Brain microvascular endothelial cell (primary cell): Measurements from ENCODE around the gene CLASRP.

Experiments
- DNase-seq: peaks from one replicate; pipeline ENCODE4 v3.0.0-alpha.2; 2020
- H3K27ac ChIP-seq: fragments of 250-450 bp; sonication (Bioruptor Pico); 2 replicates; pipeline ENCODE4 v1.5.1; 2020; ENCODE audit warnings: mild to moderate bottlenecking, moderate library complexity
- H3K27me3 ChIP-seq: fragments of 250-450 bp; sonication (Bioruptor Pico); replicated peaks from 2 replicates; pipeline ENCODE4 v1.5.1; 2020; ENCODE audit warnings: mild to moderate bottlenecking
- H3K36me3 ChIP-seq: fragments of 250-450 bp; sonication (Bioruptor Pico); replicated peaks from 2 replicates; pipeline ENCODE4 v1.5.1; 2020; ENCODE audit warnings: mild to moderate bottlenecking
- H3K4me3 ChIP-seq: 2 replicates; pipeline ENCODE4 v1.5.1; 2011; ENCODE audit warnings: low read depth, mild to moderate bottlenecking, control low read depth, low read length, moderate library complexity
- in situ Hi-C: cut with HindIII; loops from 2 replicates; pipeline ENCODE4 v1.10.0; 2017; ENCODE audit warnings: low sequenced_read_pairs, low pct_ligation_motif_present
- TF ChIP-seq, protein P1 (sequence below): IDR thresholded peaks from 2 replicates; pipeline ENCODE4 v1.5.1; 2011; ENCODE audit warnings: low read depth, mild to moderate bottlenecking, moderate library complexity, low read length, control low read depth, inconsistent platforms; ENCODE audit errors: missing control alignments

The CLASRP gene

GRCh38 chr19:45090034-45090433 lies 51.2 kb downstream of the CLASRP start:
- peaks cover 11% of the 10 kb centered on the region for H3K36me3 ChIP-seq
- in situ Hi-C loops: no loop called here
- no peaks in the 10 kb centered on the region for H3K27me3 ChIP-seq
- TF ChIP-seq, protein P1, sequence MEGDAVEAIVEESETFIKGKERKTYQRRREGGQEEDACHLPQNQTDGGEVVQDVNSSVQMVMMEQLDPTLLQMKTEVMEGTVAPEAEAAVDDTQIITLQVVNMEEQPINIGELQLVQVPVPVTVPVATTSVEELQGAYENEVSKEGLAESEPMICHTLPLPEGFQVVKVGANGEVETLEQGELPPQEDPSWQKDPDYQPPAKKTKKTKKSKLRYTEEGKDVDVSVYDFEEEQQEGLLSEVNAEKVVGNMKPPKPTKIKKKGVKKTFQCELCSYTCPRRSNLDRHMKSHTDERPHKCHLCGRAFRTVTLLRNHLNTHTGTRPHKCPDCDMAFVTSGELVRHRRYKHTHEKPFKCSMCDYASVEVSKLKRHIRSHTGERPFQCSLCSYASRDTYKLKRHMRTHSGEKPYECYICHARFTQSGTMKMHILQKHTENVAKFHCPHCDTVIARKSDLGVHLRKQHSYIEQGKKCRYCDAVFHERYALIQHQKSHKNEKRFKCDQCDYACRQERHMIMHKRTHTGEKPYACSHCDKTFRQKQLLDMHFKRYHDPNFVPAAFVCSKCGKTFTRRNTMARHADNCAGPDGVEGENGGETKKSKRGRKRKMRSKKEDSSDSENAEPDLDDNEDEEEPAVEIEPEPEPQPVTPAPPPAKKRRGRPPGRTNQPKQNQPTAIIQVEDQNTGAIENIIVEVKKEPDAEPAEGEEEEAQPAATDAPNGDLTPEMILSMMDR: no peak
- H3K27ac ChIP-seq: no peak overlapping the region
- DNase-seq: no peak
- no peak overlapping the region for H3K4me3 ChIP-seq

DNA sequence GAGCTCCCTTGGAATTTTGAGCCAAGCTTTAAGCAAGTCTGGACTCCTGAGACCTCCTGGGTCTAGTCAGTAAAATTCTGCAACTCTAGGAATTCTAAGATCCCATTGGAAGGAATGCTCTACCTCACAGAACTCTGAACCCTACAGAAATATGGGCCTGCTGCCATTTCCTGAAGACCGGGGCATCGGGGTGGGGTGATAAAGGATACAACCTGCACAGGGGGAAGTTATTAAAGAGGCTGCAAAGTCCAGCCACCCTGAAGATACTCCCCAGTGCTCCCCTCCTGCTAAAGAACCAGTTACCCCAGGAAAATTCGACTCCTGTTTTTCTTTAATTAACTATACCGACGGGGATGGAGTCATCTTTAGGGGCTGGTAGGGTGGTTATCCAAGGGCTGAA lies 51.8 kb downstream of the CLASRP start:
- in situ Hi-C loops: no loop called here
- Histone ChIP-seq H3K27ac (no peak overlapping the region), H3K4me3 (peak overlapping the region; percentile 53), H3K27me3 (no peaks in the 10 kb centered on the region), H3K36me3 (peaks cover 11% of the 10 kb centered on the region)
- TF ChIP-seq, protein P1: no peak
- no peak for DNase-seq

GRCh38 chr19:45091031-45091923 lies 52.4 kb downstream of the CLASRP start:
- TF ChIP-seq, protein P1: no peak
- Histone ChIP-seq H3K36me3 (peaks cover 11% of the 10 kb centered on the region), H3K4me3 (peak overlapping the region; percentile 93)

DNA sequence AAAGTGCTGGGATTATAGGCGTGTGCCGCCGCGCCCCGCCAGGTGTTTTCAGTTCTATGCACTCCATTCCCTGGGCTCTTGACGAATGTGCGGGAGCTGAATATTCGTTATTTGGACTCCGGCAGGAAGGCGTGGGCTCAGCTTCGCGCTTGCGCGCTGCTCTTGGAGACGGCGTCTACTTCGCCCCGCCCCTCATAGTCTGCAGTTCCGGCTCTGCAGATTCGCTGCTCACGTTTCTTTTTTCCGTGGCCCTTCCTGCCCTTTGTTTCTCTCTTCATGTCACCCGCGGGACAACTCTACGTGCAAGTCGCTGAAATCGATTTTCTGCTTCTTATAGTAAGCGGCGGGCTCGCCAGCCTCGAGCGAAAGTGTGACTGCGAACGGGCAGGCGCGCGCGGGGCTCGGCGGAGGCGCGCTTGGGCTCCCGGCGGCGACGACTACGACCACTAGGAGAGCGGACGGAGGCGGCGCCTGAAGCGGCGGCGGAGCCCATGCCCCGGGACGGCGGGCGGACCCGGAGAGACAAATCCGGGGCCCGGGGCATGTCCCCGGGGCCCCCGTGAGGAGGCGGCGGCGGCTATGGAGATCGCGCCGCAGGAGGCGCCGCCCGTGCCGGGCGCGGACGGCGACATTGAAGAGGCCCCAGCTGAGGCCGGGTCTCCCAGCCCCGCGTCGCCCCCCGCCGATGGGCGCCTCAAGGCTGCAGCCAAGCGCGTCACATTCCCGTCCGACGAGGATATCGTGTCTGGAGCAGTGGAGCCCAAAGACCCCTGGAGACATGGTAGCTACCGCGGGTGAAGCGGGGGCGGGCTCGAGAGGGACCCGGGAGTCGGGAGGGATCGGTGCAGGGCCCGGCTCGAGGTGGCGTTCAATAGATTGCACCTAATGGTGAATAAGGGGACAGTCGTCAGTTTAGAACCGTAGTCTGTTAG lies 54.2 kb downstream of the CLASRP start, which contains the start of gene PPP1R37:
TSS of gene PPP1R37 (plus strand) at position 433 of the 932 bp plus-strand sequence. CDS start at position 580, 147 bp downstream.
- H3K27ac ChIP-seq: peak within 1 kb of the TSS; percentile 98
- H3K36me3 ChIP-seq: peaks cover 11% of the 10 kb centered on the region
- TF ChIP-seq, protein P1: peak; percentile 18
- peak within 1 kb of the TSS; percentile 93 for H3K4me3 ChIP-seq
- in situ Hi-C loops: no loop called here
- no peaks in the 10 kb centered on the region for H3K27me3 ChIP-seq
- DNase-seq: peak; percentile 92

More at GRCh38 chr19:45091031-45091923, 52.4 kb downstream of the CLASRP start:
- H3K27me3 ChIP-seq: no peaks in the 10 kb centered on the region
- H3K27ac ChIP-seq: peak overlapping the region; percentile 98
- peak; percentile 98 for DNase-seq
- in situ Hi-C loops: no loop called here

GRCh38 chr19:45094137-45094536 lies 55.3 kb downstream of the CLASRP start:
- Histone ChIP-seq H3K27me3 (no peaks in the 10 kb centered on the region), H3K4me3 (peak overlapping the region; percentile 93), H3K36me3 (peaks cover 11% of the 10 kb centered on the region), H3K27ac (no peak overlapping the region)
- in situ Hi-C loops: no loop called here
- TF ChIP-seq, protein P1: no peak
- DNase-seq: no peak
